Ramos (cell line): ENCODE measurements around the gene SLC25A14.
"Not testable (repeated sequence)": the region's sequence is repeated elsewhere in the genome, so short reads cannot be mapped to it uniquely, and the experiment has no call there.

Source experiments
- in situ Hi-C: fragments of 300-500 bp; cut with MboI; formaldehyde crosslinking; loops from one replicate; pipeline ENCODE4 v1.14.3; 2022; ENCODE audit warnings: low sequenced_read_pairs; ENCODE audit not compliant: unreplicated experiment

Gene SLC25A14

GRCh38 chrX:130352050-130352449 lies 12.3 kb downstream of the SLC25A14 start:
- in situ Hi-C loops: not testable (repeated sequence)

DNA sequence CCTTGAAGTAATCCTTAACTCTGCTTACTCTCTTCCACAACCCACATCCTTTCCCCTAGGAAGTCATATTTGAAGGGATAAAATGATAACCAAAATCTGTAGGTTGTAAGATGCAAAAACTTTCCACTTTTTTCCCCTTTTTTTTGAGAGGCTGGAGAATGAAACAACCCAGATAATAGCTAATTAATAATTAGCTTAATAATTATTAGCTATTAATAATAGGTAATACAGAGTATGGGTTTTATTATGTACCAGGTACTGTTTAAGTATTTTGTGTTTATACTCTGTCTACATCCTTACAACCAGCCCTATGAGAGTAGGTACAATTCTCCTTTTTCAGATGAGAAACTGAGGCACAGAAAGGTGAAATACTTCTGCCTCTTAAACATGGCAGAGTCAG lies 36.4 kb downstream of the SLC25A14 start:
- in situ Hi-C loops: no loop called here

DNA sequence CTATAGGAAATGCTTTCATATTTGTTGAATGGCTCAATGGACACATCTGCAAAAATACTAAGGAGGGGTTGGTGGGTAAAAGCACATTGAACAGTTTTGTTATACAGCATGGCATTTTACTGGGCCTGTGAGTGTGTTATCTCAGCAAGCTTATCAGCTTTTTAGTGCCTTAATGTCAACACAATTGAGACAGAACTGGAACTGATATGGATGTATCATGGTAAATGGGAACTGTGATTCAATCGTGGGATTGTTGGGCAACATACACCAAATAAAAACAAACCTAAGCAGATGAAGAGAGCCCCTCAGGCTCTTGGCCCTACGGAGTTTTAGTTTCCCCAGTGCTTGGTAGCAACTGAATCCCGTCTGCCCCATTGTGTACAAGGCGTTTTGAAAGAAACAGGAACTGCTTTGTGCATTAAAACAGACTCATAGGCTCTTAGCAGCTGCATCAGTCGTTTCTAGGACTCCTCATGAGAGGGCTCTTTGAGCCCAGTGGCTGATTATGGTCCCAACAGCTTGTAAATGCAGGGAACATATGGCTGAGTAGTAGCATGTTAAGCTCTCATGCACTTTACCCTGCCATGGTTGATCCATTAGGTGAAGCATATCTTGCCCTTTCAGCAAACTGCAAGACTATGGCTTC lies 38.4 kb downstream of the SLC25A14 start:
- in situ Hi-C loops: no loop called here

- in situ Hi-C loops: no loop called here
These were observed 45.8 kb downstream of the SLC25A14 start, which contains the start of gene GPR119 for GRCh38 chrX:130385520-130385919. Gene GPR119 (minus strand): TSS chrX:130385674. CDS start chrX:130385447, 227 bp downstream.

DNA sequence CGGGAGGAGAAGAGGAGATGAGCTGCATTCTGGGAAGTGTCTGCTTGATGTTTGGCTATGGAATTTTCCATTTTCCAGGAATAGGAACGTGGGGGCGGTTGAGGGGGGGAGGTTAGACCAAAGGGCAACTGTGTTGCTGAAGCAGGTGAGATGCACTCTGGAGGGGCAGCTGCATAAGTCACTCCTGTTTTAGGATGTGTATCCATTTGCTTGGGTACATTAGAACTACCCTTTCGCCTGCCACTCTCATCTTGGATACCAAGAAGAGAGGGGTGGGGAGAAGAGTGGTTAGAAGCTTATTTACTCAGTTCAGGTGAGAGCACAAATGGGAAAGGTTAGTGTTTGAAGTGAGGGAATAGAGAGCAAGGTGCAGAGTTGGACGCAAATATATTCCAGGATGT lies 46.7 kb downstream of the SLC25A14 start:
- in situ Hi-C loops: no loop called here

GRCh38 chrX:130393451-130394074 lies 53.8 kb downstream of the SLC25A14 start:
- in situ Hi-C loops: no loop called here

DNA sequence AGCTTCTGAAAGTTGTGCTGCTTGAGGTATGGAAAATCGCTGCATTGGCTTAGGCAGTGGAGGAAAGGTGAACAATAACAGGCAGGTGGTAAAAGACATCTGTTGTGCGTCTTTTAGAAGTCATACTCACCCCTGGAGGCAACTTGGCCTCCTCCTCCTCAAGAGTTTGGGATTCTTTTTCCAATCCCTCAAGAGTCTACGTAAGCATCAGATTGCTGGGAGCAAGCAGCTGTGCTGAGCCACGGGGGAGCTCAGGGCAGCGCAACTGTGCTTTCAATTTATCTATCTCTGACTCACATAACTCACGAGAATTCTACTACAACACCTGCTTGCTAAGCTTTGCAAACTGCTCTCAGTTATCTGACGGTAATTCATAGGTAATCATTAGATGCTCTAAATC lies 55.6 kb downstream of the SLC25A14 start:
- in situ Hi-C loops: no loop called here

DNA sequence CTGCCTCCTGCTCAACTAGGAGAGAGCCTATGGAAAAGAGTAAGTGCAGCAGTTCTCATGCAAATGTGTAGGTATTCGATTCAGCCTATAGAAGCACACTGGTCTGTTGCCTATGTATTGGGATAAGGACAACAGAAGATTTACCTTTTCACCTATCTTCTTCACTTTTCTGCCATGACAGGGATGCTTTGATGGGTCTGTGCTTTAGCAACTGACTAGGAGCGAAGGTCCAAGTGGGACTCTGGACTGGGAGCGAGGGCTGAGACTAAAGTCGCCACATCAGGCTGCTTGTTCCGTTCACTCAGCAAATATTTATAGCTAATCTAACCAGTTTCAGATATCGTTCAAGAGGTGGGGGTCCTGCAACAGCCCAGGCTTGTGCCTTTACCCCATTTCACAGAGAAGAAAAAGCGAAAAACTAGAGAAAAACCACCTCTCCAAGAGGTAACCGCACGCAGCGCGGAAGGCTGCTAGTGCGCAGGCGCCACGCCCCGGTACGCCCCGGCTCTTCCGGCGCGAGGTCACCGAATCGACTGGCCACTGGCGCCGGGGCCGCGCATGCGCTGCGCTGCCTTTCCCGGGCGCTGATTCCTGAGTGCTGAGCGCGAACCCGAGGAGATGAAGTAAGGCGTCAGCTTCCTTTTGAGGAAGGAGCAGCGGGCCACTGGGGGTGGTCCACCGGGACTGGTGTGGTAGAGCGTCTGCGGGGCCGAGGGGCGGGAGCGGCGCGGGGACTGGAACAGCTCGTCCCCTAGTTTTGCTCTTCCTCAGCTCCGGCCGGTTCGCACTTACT lies 61.9 kb downstream of the SLC25A14 start, which contains the start of gene RBMX2:
Gene RBMX2, plus strand, starts transcription at position 573 of the 793 bp plus-strand sequence. Its CDS starts 46 bp downstream, at position 619.
- in situ Hi-C loops: no loop called here

DNA sequence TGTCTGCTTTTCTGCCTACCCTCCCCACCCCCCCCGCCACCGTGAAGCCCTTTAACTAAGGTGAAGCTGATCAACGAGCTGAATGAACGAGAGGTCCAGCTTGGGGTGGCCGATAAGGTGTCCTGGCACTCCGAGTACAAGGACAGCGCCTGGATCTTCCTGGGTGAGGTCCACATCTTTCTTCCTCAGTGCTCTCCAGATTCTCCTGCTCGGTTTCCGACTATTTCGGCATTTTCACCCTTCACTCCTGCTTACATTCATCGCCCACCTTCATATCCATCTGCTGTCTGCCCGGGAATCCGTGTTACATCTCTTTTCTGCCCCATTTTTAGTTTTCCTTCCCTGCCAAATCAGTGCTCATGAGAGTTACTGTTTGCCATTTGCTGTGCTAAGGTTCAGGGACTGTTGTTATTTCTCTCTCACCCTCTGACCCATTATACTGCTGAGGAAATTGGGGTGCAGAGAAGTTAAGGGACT lies 62.5 kb downstream of the SLC25A14 start:
- in situ Hi-C loops: no loop called here

DNA sequence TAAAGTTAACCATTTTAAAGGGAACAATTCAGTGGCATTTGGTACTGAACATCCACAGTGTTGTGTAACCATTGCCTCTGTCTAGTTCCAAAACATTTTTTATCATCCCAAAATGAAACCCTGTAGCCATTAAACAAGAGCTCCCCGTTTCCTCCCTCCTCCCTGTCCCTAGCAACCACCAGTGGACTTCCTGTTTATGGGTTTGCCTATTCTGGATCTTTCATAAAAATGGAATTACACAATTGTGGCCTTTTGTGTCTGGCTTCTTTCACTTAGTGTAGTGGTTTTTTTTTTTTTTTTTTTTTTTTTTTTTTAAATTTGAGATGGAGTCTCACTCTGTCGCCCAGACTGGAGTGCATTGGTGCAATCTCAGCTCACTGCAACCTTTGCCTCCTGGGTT lies 73.7 kb downstream of the SLC25A14 start:
- in situ Hi-C loops: no loop called here

- in situ Hi-C loops: no loop called here
These were observed 75.1 kb downstream of the SLC25A14 start for GRCh38 chrX:130414800-130415199.

DNA sequence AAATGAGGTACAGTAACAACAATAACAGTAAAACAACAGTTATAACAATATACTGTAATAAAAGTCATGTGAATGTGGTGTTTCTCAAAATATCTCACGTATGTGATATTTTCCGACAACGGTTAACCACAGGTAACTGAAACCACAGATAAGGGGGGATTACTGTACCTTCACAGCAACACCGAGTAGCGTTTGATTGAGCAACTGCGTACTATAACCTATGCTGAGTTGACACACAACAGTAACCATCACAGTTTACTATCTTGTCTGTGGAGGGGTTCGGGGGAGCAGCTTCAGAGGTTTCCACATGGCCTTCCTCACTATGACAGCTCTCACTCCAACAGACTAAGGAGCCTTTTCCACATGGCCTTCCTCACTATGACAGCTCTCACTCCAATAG lies 75.5 kb downstream of the SLC25A14 start:
- in situ Hi-C loops: no loop called here

DNA sequence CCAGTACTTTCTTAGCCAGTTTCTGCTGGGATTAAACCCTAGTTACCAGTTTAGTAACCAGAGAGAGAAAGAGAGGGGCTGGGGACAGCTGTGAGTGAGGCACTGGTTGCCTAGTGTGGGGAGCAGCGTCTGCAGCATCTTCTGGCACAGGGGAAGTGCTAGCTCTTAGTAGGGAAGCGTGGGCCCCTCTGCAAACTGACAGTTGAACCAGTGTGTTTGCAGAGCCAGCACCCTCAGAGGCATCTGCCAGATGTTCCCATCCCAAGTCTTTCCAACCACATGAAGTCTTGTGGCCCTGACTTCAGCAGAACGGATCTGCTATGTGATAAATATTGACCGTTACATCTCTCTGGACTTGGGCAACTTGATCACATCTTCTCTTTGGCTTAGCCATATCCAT lies 77.1 kb downstream of the SLC25A14 start:
- in situ Hi-C loops: no loop called here

DNA sequence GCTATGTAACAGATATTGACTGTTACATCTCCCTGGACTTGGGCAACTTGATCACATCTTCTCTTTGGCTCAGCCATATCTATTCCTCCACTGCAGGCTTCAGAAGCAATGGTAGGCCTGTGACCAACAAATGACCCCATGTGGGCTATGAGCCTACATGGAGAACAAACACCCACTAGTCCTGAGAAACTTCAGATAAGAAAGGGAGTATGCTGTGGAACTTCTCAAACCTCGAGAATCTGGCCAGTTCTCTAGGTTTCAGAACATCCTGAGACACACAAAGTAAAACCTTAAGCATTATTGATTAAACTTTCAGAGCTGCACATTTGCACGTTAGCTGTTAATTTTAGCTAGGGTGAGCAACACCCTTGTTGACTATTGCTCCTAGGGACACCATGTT lies 78.3 kb downstream of the SLC25A14 start:
- in situ Hi-C loops: no loop called here

DNA sequence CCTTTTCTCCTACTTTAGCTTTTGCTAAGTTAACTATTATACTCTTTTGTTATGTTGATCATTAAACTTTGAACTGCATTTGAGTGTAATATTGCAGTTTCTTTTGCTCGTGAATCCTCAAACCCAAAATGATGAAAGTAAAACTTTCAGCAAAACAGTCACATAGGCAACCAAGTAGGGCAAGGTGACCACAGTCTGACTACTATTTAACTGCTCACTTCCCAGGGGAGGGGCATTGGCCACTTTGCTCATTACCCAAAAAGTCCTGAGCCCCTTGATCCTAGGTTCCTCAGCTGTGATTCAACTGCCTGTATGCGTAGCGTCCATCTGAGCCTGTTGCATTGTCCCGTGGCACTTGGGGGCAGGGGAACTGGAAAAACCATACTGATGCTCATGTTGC lies 79.0 kb downstream of the SLC25A14 start:
- in situ Hi-C loops: no loop called here

GRCh38 chrX:130419263-130419662 lies 79.5 kb downstream of the SLC25A14 start:
- in situ Hi-C loops: no loop called here
